Stimulated activated CD4-positive, alpha-beta T cell treated with anti-CD3 and anti-CD28 coated beads, TNF-alpha, amount 100 ng/mL, for 24 hours (primary cell): ENCODE measurements around the gene KLHL1.

ENCODE experiments used
- DNase-seq, 3 experiments: peaks; one replicate each; pipeline ENCODE4 v3.0.0-alpha.2; 2020; ENCODE audit warnings: low read depth in 3 of 3

KLHL1 gene

DNA sequence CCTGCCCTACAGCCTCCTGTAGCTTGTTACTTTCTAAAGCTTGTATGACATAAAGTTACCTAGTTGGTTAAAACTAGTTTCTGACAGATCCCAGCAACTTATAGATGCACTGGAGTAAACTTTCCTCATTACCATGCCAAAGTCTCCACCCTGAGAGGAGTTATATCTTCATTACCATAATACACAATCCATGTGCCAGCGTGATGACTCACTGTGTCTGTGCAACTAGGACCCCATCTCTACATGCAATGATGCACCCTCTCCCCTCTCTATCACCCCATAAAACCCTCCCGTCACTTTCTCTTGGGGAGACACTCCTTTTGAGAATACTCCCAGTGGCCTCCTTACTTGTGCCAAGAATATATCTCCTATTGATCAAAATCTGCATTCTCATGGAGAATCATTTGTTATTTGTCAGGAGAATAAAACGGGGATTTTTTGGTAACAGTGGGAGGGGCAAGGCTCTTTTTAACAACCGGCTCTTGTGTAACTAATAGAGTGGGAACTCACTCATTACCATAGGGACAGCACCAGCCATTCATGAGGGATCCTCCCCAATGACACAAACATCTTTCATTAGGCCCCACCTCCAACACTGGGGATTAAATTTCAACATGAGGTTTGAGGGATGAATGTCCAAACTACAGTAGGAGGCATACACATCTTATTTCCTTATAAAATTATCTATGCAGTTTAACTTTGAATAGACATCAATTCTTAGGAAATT is 235.8 kb downstream of the KLHL1 start:
- DNase-seq = no peak

DNA sequence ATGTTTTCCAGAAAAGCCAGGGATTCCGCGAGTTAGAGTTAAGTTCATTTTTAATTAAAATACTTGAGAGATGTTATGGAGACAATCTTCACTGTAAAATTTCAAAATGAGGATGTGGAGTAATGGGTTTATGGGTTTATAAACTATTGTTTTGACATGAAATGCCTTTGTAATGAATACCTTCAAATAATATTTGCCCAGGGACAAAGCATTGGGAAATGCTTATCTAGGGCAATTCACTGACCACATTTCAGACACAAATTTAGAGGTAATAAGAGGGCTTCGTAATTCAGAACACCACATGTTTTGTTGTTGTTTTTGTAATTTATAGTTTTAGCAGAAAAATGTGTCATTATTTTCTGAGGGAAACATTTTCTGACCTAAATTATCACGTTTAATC is 241.7 kb downstream of the KLHL1 start:
- no peak for DNase-seq

- DNase-seq = no peak
These were observed 250.9 kb downstream of the KLHL1 start for GRCh38 chr13:69857183-69857821.

- no peak for DNase-seq
These were observed 251.9 kb downstream of the KLHL1 start for GRCh38 chr13:69856331-69856730.

DNA sequence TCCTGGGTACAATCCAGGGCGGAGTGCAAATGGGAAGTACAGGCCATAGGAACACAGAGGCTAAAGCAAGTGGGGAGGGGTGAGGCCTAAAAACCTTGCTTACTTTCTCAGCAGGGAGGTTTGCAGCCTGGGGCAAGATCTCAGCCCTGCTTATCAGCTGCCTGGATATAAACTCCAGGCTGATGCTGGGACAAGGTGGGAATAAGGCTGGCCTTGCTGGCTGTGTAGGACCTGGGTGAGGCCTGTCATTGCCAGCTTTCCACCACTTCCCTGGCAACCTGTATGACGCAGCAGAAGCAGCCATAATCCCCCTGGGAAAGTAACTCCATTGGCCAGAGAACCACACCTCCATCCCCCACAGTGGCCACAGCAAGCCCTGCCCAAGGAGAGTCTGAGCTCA is 279.7 kb downstream of the KLHL1 start:
- no peak for DNase-seq

GRCh38 chr13:69820180-69820579 is 288.1 kb downstream of the KLHL1 start:
- no peak for DNase-seq

GRCh38 chr13:69817333-69817869 is 290.9 kb downstream of the KLHL1 start:
- no peak for DNase-seq

GRCh38 chr13:69809152-69809551 is 299.1 kb downstream of the KLHL1 start:
- DNase-seq = no peak

DNA sequence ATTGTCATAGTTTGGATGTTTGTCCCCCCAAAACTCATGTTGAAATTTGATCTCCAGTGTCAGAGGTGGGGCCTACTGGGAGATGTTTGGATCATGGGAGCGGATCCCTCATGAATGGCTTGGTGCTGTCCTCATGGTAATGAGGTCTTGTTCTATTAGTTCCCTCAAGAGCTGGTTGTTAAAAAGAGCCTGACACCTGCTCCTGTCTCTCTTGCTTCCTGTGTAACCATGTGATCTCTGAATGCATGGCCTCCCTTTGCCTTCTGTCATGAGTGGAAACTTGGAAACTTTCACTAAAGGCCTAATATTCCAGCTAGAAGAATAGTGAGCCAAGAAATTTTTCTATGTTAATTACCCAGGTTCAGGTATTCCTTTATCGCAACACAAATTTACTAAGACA is 312.0 kb downstream of the KLHL1 start:
- DNase-seq = no peak

GRCh38 chr13:69793783-69794453 is 314.3 kb downstream of the KLHL1 start:
- no peak for DNase-seq

- DNase-seq = no peak
These were observed 331.3 kb downstream of the KLHL1 start for GRCh38 chr13:69776937-69777336.

DNA sequence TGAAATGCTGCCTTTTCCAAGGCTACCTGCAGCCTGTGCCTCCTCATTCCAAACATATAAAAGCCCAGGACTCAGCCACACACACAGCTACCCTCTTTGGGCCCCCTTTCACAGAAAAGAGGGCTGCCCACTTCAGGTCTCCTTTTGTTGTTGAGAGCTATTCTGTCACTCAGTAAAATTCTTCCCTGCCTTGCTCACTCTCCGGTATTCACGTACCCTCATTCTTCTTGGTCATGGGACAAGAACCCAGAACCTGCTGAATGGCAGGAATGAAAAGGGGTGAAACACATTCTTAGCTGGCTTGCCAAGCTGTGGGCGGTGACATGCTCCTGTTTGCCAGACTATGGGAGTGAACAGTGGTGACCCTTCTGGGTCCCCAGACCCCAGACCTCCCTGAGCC is 338.6 kb downstream of the KLHL1 start:
- no peak for DNase-seq

GRCh38 chr13:69761581-69761980 is 346.7 kb downstream of the KLHL1 start:
- no peak for DNase-seq

- no peak for DNase-seq
These were observed 353.2 kb downstream of the KLHL1 start for GRCh38 chr13:69755101-69755500.

DNA sequence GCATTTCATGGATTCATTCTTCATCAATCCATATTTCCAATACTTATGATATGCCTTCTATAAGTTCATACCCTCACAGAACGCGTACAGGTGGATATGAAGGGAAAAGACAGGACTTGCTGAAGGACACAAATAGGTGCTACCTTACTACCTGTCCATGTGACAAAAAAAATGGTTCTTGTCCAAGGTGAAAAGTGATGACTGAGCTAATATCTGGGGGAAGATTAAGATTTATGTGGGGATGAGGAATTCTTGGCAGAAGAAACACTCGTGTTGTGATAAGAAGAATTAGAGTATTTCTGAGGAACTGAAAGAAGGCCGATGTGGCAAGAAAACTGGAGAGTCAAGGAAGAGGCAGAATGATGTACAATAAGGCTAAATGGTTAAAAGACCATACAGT is 357.0 kb downstream of the KLHL1 start:
- no peak for DNase-seq

GRCh38 chr13:69737129-69737935 is 370.9 kb downstream of the KLHL1 start:
- DNase-seq = no peak

- DNase-seq = no peak
These were observed 386.6 kb downstream of the KLHL1 start for GRCh38 chr13:69721631-69722030.

DNA sequence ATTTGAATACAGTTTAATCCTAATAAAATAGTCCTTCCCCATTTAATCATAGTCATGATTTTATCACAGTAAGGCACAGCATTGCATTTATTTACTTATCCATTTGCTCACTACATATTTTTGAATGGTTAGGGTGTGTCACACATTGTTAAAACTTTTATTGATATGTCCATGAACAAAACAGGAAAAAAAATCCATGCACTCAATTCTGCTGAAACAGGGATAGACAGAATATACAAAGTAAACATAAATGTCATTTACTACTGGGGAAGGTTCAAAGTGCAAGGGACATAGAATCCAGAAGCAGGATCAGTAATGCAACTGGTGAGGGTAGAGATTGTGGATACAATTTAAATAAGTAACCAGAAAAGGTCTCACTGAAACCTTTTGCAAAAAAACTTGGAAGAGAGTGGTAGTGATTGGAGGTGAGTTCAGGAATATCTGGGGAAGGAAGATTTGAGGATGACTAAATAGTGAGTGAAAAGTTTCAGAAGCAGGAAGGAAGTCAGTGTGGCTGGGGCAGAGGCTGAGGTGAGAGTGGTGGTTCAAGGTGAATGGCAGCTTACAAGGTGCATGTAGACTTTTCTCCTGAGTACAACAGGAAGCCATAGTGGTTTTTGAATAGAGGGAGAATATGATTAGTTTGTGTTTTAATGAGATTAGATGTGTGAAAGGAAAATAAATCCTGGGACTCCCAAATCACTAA is 387.8 kb downstream of the KLHL1 start:
- DNase-seq = no peak

DNA sequence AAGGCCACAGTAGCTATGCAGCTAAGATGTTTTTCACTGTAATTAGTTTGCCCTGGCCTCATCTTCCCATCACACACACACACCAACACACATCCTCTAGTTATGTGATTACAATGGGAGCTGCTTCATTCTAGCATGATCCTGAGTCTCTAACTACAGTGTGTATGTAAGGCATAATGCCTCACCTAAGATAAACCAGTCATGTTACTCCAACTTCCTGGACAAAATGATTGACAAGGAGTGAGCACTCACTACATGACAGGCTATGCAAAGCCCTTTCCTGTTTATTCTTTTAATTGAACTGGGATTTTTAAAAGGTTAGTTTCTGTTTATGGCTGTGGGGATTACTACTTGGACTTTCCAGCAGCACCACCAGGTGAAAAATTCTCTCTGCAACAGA is 401.4 kb downstream of the KLHL1 start:
- DNase-seq = no peak

GRCh38 chr13:69704311-69704710 is 403.9 kb downstream of the KLHL1 start:
- no peak for DNase-seq

DNA sequence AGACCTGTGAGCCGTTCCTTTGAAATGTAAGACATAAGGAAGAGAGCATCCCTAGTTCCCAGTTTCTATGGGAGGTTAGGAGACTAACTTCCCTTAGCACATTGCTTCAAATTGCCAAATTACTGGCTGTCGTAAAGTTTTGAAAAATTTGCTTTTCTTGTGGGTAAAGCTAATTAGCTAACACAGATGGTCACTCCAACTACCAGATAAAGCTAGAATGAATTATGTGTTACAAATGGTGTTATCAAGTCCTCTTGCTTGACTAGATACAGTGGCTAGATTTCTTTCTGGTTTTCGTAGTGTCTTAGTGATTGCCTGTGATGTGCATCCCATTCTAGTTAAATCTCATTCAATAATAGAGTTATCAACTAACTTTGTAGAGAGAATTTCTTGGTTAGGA is 417.3 kb downstream of the KLHL1 start:
- DNase-seq = no peak
